Neutrophil (primary cell): Measurements from ENCODE around the gene GSTA4.

Source experiments
- H3K27ac ChIP-seq: fragments of 200-600 bp; sonication (generic); 2 replicates; pipeline ENCODE4 v1.5.1; 2016; ENCODE audit warnings: mild to moderate bottlenecking, moderate library complexity
- H3K27me3 ChIP-seq: fragments of 200-600 bp; sonication (generic); 2 replicates; pipeline ENCODE4 v1.6.0; 2016; ENCODE audit warnings: mild to moderate bottlenecking
- H3K36me3 ChIP-seq: fragments of 200-600 bp; sonication (generic); 2 replicates; pipeline ENCODE4 v1.5.1; 2017
- H3K4me1 ChIP-seq, 2 experiments: fragments of 200-600 bp in 1 of 2; sonication (generic) in 1 of 2; 1 replicate in 1 of 2; 2 replicates in 1 of 2; pipeline versions ENCODE4 v1.5.1 to v1.6.1; 2013 to 2016; ENCODE audit warnings: low read depth in 1 of 2, low read length in 1 of 2, mild to moderate bottlenecking in 1 of 2, moderate library complexity in 1 of 2; ENCODE audit not compliant: control insufficient read depth in 1 of 2, insufficient read depth in 1 of 2
- H3K4me3 ChIP-seq, 2 experiments: fragments of 200-600 bp in 1 of 2; sonication (generic) in 1 of 2; 1 replicate in 1 of 2; 2 replicates in 1 of 2; pipeline ENCODE4 v1.5.1; 2013 to 2016; ENCODE audit warnings: low read depth in 1 of 2, low read length in 1 of 2, mild to moderate bottlenecking in 1 of 2, moderate library complexity in 1 of 2
- H3K9me3 ChIP-seq: fragments of 200-600 bp; sonication (generic); 2 replicates; pipeline ENCODE4 v1.5.1; 2016
- TF ChIP-seq, protein P1 (sequence below): fragments of 200-600 bp; sonication (generic); IDR thresholded peaks from 2 replicates; pipeline ENCODE4 v1.5.1; 2016; ENCODE audit warnings: antibody characterized with exemption

GSTA4 gene

DNA sequence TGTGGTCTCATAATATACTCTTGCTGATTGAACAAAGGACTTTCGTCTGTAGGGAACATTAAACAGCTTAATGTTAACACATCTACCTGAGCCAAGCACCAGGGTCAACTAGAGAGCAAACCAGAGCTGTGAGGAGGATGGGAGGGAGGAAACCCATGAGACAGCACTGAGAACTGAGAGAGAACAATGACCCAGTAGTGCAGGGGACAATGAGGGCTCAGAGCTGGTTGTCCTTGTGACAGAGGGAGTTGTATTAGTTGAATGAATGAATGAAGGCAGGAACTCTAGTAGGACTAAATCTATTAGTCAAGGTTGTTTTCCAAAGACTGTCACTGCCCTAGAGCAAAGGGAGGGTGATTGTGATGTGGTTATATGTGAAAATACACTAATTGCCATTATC lies 28.2 kb upstream of the GSTA4 start:
- Histone ChIP-seq H3K27ac (no peak overlapping the region), H3K9me3 (no peaks in the 10 kb centered on the region), H3K27me3 (no peaks in the 10 kb centered on the region), H3K36me3 (peaks cover 24% of the 10 kb centered on the region), H3K4me3 (no peak overlapping the region), H3K4me1 (no peaks in the 10 kb centered on the region)
- TF ChIP-seq, protein P1, sequence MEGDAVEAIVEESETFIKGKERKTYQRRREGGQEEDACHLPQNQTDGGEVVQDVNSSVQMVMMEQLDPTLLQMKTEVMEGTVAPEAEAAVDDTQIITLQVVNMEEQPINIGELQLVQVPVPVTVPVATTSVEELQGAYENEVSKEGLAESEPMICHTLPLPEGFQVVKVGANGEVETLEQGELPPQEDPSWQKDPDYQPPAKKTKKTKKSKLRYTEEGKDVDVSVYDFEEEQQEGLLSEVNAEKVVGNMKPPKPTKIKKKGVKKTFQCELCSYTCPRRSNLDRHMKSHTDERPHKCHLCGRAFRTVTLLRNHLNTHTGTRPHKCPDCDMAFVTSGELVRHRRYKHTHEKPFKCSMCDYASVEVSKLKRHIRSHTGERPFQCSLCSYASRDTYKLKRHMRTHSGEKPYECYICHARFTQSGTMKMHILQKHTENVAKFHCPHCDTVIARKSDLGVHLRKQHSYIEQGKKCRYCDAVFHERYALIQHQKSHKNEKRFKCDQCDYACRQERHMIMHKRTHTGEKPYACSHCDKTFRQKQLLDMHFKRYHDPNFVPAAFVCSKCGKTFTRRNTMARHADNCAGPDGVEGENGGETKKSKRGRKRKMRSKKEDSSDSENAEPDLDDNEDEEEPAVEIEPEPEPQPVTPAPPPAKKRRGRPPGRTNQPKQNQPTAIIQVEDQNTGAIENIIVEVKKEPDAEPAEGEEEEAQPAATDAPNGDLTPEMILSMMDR, result no peak

DNA sequence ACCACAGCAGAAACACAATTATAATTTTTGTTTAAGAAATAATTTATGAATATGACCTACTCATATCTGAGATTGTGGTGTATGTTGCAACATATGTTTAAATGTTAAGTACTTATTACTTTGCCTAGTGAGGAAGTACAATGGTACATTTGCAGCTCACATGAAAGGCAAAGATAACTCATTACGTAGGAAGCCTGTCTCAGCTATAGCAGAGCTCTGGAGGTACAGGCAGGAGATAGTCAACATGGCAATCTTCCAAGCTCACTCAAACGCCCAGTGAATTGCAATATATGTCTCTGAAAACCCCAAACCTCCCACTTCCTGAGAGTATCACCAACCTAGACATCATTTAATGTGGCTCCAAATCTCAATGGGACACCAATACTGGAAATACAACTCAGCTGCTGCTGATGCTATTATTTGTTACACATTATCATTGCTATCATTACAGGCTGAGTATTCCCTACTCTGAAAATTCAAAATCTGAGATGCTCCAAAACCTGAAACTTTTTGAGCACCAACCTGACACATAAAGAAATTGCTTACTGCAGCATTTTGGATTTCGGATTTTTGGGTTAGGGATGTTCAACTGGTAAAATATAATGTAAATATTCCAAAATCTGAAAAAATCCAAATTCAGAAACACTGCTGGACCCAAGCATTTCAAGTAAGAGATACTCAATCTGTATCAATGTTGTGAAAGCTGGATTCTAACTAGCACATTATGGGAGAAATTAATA lies 25.1 kb upstream of the GSTA4 start:
- no peaks in the 10 kb centered on the region for H3K4me1 ChIP-seq
- TF ChIP-seq, protein P1, result no peak
- H3K4me3 ChIP-seq, result no peak overlapping the region
- H3K9me3 ChIP-seq, result no peaks in the 10 kb centered on the region
- H3K36me3 ChIP-seq, result peaks cover 36% of the 10 kb centered on the region
- H3K27ac ChIP-seq, result no peak overlapping the region
- no peaks in the 10 kb centered on the region for H3K27me3 ChIP-seq

DNA sequence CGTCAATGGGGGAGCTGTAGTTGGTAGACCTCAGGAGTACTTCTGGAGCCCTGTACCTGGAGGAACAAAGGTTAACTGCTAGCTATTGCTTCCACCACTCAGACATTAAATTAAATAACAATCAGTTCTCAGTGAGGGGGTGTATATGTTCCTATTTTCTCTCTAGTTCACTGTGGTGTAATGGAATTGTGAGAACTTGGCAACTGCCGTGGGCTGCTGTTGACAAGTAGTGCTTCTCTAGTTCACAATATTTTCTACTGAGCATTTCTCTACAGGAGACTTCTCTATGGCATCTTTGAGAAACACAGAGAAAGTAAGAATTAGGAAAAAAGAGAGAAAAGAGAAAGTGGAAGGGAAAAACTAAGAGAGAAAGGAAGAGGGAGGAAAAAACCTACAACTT lies 23.4 kb upstream of the GSTA4 start:
- TF ChIP-seq, protein P1, result no peak
- Histone ChIP-seq H3K27me3 (no peaks in the 10 kb centered on the region), H3K27ac (no peak overlapping the region), H3K4me1 (no peaks in the 10 kb centered on the region), H3K9me3 (no peaks in the 10 kb centered on the region), H3K4me3 (no peak overlapping the region), H3K36me3 (peaks cover 44% of the 10 kb centered on the region)

DNA sequence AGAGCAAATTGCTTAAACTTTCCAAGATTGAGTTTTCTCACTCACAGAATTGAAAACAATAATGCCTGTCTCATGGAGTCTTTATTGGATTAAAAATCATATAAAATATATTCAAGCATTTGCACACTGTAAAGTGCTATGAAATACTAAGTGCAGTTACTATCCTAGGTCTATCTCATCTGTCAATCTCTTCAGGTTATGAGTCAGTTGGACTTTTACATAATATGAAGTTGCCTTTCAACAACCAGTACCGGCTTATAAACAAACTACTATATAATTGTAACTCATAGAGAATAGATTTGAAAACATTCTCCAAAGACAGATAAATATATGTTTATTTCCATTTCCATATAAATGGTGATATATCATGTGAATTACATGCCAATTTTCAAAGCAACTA lies 20.4 kb upstream of the GSTA4 start:
- H3K27me3 ChIP-seq, result no peaks in the 10 kb centered on the region
- H3K27ac ChIP-seq, result no peak overlapping the region
- H3K9me3 ChIP-seq, result no peaks in the 10 kb centered on the region
- TF ChIP-seq, protein P1, result no peak
- no peak overlapping the region for H3K4me3 ChIP-seq
- peaks cover 74% of the 10 kb centered on the region for H3K36me3 ChIP-seq
- no peaks in the 10 kb centered on the region for H3K4me1 ChIP-seq

DNA sequence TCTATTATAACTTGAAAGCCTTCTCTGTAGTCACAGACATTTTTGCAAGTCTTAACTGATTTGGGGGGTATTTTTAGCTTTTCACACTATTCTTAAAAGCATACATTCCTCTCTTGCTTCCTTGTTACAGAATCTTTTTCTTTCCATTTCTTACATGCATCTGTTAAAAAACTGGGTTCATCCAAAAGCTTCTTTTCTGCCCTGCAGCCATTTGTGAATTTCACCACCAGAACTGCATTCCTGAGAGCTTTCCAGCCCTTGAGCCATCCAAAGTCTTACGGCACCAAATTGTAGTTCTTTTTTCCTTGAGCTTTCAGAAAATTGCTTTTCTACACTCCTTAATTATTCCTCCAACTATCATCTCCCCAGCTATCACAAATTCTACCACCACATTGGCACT lies 19.7 kb upstream of the GSTA4 start:
- no peak overlapping the region for H3K27ac ChIP-seq
- no peaks in the 10 kb centered on the region for H3K27me3 ChIP-seq
- no peaks in the 10 kb centered on the region for H3K9me3 ChIP-seq
- no peak overlapping the region for H3K4me3 ChIP-seq
- H3K4me1 ChIP-seq, result no peaks in the 10 kb centered on the region
- TF ChIP-seq, protein P1, result no peak
- peaks cover 77% of the 10 kb centered on the region for H3K36me3 ChIP-seq
